D721Med (cell line): Measurements from ENCODE around the gene CHST1.

Experiments
- DNase-seq: peaks from one replicate; pipeline ENCODE4 v3.0.0; 2011; ENCODE audit warnings: low spot score; ENCODE audit not compliant: insufficient read length
- FAIRE-seq: peaks from 2 replicates; lab custom pipeline; 2011; peaks lifted over from hg19 to GRCh38; lab: Jason Lieb, UNC
- TF ChIP-seq, protein P1 (sequence below): IDR thresholded peaks from 2 replicates; pipeline ENCODE4 v1.5.1; 2012; ENCODE audit warnings: mild to moderate bottlenecking, control low read depth; ENCODE audit not compliant: insufficient read depth; ENCODE audit errors: missing control alignments

Gene CHST1

DNA sequence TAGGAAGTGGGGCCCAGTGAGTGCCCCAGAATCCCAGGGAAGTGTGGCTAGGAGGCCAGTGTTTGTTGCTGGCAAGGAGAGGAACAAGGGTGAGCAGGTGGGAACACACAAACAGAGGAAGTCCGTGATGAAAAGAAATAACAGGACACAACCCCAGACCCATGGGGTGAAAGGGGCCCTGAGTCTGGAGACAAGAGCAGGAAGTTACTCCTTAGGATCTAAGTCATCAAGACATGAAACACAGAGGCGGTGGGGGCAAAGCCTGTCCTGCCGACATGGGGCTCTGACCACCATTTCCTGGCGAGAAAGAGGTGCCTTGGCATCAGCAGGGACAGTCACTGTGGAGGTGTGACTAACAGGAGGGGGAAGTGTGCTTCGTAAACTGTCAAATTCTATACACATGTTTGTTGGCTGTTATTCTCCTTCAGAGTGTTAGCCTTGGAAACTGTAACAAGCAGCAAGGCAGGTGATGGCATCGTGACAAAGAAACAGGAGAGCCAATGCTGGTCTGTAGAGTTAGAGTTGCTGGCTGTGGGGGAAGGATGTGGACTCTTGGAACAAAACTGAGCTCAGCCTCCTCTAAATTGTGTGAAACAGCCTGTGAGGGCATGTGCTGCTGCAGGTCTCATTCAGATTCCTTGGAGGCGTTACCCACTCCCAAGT, 21.7 kb downstream of the CHST1 start:
- TF ChIP-seq, protein P1, sequence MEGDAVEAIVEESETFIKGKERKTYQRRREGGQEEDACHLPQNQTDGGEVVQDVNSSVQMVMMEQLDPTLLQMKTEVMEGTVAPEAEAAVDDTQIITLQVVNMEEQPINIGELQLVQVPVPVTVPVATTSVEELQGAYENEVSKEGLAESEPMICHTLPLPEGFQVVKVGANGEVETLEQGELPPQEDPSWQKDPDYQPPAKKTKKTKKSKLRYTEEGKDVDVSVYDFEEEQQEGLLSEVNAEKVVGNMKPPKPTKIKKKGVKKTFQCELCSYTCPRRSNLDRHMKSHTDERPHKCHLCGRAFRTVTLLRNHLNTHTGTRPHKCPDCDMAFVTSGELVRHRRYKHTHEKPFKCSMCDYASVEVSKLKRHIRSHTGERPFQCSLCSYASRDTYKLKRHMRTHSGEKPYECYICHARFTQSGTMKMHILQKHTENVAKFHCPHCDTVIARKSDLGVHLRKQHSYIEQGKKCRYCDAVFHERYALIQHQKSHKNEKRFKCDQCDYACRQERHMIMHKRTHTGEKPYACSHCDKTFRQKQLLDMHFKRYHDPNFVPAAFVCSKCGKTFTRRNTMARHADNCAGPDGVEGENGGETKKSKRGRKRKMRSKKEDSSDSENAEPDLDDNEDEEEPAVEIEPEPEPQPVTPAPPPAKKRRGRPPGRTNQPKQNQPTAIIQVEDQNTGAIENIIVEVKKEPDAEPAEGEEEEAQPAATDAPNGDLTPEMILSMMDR: no peak
- DNase-seq (no peak), FAIRE-seq (no peak)

DNA sequence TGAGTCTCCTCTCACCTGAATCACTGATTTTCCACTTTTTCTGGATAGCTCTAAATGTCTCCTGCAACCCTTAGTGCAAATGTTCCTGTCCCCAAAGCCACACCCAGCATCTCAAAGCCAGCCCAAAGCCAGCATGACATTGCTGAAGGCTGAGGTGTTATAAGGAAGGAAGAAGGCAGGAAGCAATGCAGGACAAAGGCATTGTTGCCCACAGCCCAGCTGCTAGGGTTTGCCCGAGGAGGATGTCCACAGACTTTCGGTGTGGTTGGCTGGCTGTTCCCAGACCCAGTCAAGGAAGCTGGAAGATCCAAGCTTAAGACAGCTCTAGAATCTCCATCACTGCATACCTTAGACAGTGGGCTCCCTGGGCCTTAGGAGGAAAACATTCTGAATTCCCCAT, 23.5 kb downstream of the CHST1 start:
- DNase-seq: no peak
- TF ChIP-seq, protein P1: no peak
- no peak for FAIRE-seq

DNA sequence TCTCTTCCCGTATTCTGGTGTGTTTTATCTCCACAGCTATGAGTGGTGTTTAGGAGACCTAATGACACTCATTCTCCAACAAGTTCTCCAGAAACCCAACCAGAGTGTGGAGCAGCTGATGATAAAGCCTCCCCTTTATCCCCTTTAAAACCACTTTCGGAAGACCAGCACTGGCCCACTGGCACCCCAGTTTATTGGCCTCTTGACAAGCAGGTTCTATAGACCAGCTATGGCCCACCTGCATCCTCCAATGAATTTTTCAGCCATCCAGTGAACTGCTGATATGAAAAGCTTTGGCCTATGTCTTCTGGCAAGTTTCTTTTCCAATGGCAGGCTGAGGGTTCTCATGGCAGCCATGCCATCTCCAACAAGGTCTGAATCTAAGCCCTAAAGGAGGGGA, 27.4 kb downstream of the CHST1 start:
- FAIRE-seq (no peak), DNase-seq (no peak)
- TF ChIP-seq, protein P1: no peak

DNA sequence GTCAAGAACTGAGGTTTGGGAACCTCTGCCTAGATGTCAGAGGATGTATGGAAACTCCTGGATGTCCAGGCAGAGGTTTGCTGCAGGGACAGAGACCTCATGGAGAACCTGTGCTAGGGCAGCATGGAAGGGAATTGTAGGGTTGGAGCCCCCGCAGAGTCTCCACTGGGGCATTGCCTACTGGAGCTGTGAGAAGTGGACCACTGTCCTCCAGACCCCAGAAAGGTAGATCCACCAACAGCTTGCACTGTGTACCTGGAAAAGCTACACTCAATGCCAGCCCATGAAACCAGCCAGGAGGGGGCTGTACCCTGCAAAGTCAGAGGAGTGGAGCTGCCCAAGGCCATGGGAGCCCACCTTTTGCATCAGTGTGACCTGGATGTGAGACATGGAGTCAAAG, 29.5 kb downstream of the CHST1 start:
- no peak for DNase-seq
- TF ChIP-seq, protein P1: no peak

DNA sequence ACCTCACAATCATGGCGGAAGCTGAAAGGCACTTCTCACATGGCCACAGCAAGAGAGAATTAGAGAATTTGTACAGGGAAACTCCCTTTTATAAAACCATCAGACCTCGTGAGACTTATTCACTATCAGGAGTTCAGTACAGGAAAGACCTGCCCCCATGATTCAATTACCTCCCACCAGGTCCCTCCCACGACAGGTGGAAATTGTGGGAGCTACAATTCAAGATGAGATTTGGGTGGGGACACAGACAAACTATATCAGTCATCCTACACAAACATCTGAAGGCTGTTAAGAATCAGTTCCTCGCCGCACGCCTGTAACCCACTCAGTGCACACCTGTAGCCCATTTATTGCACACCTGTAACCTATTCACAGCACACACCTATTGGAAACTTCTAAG, 39.8 kb downstream of the CHST1 start:
- TF ChIP-seq, protein P1: no peak
- FAIRE-seq (no peak), DNase-seq (no peak)

More for the DNA sequence above, 29.5 kb downstream of the CHST1 start:
- FAIRE-seq: no peak

DNA sequence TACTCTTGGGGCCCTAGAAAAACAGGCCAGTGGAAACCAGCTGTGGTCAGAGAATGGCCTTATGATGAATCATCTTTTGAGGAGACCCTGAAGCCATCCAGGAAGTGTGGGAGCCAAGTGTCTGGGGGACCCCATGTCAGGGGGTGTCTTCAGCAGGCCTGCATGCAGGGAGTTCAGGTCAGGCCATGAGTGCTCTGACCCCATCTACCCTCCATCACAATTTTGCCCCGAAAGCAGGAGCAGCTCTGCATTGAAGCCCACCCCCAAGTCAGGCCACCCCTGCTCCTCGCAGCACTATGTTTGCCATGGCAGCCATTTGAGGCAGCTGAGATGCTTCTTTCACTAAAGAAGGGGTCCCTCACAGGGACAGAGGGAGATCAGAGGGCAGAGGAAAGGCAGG, 41.3 kb downstream of the CHST1 start:
- no peak for DNase-seq
- FAIRE-seq: no peak
- TF ChIP-seq, protein P1: no peak

DNA sequence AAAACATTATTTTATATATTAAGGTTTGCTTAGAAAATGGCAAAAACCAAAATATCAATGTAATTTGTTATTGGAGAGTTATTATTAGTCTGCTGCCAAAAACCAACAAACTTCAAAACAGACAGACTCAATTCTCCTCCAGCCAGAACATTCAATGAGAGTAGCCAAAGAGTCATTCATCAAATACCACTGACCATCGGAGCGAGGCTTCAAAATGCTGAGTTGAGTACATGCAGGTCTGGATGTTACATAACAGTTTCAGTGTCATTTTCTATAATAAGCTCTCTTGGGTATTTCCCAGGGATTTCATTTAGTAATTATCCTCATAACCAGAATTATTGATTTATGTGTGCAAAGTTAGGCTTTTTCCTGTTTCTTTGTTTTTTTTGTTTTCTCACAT, 42.6 kb downstream of the CHST1 start:
- no peak for DNase-seq
- TF ChIP-seq, protein P1: no peak

More for the DNA sequence above, 42.6 kb downstream of the CHST1 start:
- no peak for FAIRE-seq
